Uterus (tissue), 4 donors: Measurements from ENCODE around the gene NR2F2. TPM values are rescaled to one million over a fixed set of nuclear protein-coding genes. Genes with fewer than 3 reads are reported as not detected.
A peak's percentile ranks its signal among the peaks of the same experiment; 100 is the strongest.

ENCODE experiments used
- DNase-seq, 2 donors: peaks; one replicate each; pipeline ENCODE4 v3.0.0-alpha.2; 2019 to 2020
- H3K27ac ChIP-seq, 2 donors: fragments of 200-600 bp; sonication (generic); 1 replicate in 1 of 2; 2 replicates in 1 of 2; pipeline ENCODE4 v1.5.1; 2016 to 2018
- H3K27me3 ChIP-seq, 2 donors: fragments of 200-600 bp; sonication (generic); one replicate each; pipeline ENCODE4 v1.5.1; 2018 to 2019; ENCODE audit warnings: control low read depth in 1 of 2
- H3K36me3 ChIP-seq, 2 donors: fragments of 200-600 bp; sonication (generic); one replicate each; pipeline ENCODE4 v1.5.1; 2019; ENCODE audit warnings: control low read depth in 1 of 2
- H3K4me1 ChIP-seq, 2 donors: fragments of 200-600 bp; sonication (generic); one replicate each; pipeline ENCODE4 v1.5.1; 2018 to 2019; ENCODE audit warnings: control low read depth in 1 of 2
- H3K4me3 ChIP-seq, 2 donors: fragments of 200-600 bp; sonication (generic); 1 replicate in 1 of 2; 2 replicates in 1 of 2; pipeline ENCODE4 v1.5.1; 2018 to 2019; ENCODE audit warnings: mild to moderate bottlenecking in 1 of 2
- H3K9me3 ChIP-seq, 2 donors: fragments of 200-600 bp; sonication (generic); one replicate each; pipeline ENCODE4 v1.5.1; 2019; ENCODE audit warnings: control low read depth in 1 of 2
- POLR2A ChIP-seq, 2 donors: fragments of 450-650 bp; IDR thresholded peaks; one replicate each; pipeline ENCODE4 v1.6.1; 2016; ENCODE audit warnings: antibody characterized with exemption in 2 of 2, mild to moderate bottlenecking in 1 of 2, moderate library complexity in 1 of 2
- intact Hi-C: fragments of 100-400 bp; cut with DNase I; formaldehyde crosslinking; loops from one replicate; pipeline ENCODE4 v1.15.1; 2023; ENCODE audit warnings: low total_unique reads
- total RNA-seq, 4 donors: library from RNA; depleted of rRNA in 3 of 4; stranded (reverse); fragments of >200 nt in 3 of 4; gene quantifications; one replicate each; pipeline versions ENCODE4 v1.1.0 to v1.2.4, GENCODE V29; 2014 to 2023
- TF ChIP-seq, protein P1 (sequence below), 4 experiments: fragments of 200-600 bp in 2 of 4; fragments of 450-650 bp in 2 of 4; sonication (generic) in 2 of 4; IDR thresholded peaks; one replicate each; pipeline ENCODE4 v1.5.1; 2016 to 2019; ENCODE audit warnings: antibody characterized with exemption in 4 of 4, mild to moderate bottlenecking in 2 of 4, moderate library complexity in 1 of 4
- donor health status: DM: yes; HTN: yes; CAD: no.

The NR2F2 gene
- total RNA-seq, 4 donors from 2014 or later: 23.6 to 255 (median 51.9) TPM

DNA sequence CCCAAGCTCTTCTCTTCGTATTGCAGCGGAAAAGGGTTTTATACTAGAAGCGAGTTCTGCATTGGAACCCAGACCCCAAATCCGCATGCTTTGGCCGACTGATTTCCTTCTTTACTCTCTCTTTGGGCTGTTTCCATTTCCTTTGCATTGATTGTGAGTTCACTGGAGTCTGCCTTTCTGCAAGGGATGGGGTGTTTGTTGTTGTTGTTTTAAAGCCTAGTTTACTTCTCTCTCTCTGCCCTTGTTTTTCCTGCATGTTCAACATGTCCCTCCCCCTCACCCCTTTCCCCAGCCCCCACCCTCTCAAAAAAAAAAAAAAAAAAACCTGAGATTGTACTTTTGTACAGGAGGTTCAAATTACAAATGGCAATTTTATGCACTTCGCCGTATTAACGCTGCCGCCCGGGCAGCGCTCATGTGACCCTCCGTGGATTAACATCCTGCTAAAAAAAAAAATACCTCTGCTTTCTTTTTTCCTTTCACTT, 2.2 kb downstream of the NR2F2 start:
- no peak for DNase-seq
- Histone ChIP-seq H3K4me1 (no peaks in the 10 kb centered on the region), H3K4me3 (peak overlapping the region; percentile 84 to 90), H3K36me3 (no peaks in the 10 kb centered on the region), H3K27me3 (no peaks in the 10 kb centered on the region), H3K27ac (peak overlapping the region; percentile 94 to 100), H3K9me3 (no peaks in the 10 kb centered on the region)
- intact Hi-C loops: no loop called here
- TF ChIP-seq POLR2A (IDR thresholded peaks at IDR 0.05): no peak
- TF ChIP-seq, protein P1, sequence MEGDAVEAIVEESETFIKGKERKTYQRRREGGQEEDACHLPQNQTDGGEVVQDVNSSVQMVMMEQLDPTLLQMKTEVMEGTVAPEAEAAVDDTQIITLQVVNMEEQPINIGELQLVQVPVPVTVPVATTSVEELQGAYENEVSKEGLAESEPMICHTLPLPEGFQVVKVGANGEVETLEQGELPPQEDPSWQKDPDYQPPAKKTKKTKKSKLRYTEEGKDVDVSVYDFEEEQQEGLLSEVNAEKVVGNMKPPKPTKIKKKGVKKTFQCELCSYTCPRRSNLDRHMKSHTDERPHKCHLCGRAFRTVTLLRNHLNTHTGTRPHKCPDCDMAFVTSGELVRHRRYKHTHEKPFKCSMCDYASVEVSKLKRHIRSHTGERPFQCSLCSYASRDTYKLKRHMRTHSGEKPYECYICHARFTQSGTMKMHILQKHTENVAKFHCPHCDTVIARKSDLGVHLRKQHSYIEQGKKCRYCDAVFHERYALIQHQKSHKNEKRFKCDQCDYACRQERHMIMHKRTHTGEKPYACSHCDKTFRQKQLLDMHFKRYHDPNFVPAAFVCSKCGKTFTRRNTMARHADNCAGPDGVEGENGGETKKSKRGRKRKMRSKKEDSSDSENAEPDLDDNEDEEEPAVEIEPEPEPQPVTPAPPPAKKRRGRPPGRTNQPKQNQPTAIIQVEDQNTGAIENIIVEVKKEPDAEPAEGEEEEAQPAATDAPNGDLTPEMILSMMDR (IDR thresholded peaks at IDR 0.05): no peak

DNA sequence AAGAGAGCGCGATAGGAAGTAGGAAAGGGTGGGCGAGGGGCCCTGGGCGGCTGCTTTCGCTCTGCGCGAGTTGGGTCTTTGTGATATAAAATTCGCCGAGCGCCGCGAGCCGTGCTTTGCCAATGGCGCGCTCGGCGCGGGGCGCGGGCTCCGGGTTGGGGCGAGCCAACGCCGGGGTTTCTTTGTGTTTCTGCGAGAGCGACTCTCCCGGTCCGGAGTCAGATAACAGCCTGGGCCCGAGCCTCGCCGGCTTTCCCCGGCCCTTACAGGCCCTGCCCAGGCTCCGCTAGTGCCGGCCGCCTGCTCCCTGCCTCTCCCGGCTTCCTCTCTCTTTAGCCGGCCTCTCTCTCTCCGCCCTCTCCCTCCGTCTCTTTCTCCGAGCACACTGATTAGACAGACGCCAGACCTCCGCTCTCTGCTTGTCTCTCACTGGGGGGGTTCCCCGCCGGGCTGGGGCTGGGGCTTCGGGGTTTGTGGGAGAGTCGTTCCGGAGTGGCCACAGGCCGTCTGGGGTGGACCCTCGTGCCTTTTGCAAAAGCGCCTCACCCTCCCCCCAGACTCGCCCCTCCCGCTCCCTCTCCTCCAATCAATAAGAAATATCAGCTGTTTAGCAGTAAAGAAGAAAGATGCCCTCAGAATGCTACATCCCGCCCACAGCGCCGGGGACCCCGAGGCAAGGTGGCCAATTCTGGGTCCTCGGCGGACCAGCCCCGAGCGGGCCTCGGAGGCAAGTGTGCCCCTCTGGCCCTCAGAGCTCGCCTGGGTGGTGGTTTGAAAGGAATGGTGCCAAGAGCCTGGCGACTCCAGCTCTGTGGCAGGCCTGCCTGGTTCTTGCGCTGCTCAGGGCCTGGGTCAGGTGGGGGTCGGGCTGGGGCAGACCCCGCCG, 2.9 kb downstream of the NR2F2 start:
- Histone ChIP-seq H3K27me3 (no peaks in the 10 kb centered on the region), H3K4me3 (peak overlapping the region; percentile 84 to 90), H3K36me3 (no peaks in the 10 kb centered on the region), H3K27ac (peak overlapping the region; percentile 94 to 100), H3K4me1 (no peaks in the 10 kb centered on the region), H3K9me3 (no peaks in the 10 kb centered on the region)
- TF ChIP-seq POLR2A (IDR thresholded peaks at IDR 0.05): no peak
- intact Hi-C loops: no loop called here
- DNase-seq: peak in 1 of 2 donors; percentile 31

DNA sequence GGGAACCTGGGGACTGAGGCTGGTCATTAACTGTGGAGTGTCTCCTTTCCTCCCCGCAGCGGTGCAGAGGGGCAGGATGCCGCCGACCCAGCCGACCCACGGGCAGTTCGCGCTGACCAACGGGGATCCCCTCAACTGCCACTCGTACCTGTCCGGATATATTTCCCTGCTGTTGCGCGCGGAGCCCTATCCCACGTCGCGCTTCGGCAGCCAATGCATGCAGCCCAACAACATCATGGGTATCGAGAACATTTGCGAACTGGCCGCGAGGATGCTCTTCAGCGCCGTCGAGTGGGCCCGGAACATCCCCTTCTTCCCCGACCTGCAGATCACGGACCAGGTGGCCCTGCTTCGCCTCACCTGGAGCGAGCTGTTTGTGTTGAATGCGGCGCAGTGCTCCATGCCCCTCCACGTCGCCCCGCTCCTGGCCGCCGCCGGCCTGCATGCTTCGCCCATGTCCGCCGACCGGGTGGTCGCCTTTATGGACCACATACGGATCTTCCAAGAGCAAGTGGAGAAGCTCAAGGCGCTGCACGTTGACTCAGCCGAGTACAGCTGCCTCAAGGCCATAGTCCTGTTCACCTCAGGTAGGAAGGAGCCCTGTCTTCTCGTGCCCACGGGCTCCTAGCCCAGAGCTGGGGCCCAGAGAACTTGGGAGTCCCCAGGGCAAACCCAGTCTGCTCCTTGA, 3.7 kb downstream of the NR2F2 start:
- peak in 1 of 2 donors; percentile 17 for DNase-seq
- peak overlapping the region; percentile 84 to 90 for H3K4me3 ChIP-seq

DNA sequence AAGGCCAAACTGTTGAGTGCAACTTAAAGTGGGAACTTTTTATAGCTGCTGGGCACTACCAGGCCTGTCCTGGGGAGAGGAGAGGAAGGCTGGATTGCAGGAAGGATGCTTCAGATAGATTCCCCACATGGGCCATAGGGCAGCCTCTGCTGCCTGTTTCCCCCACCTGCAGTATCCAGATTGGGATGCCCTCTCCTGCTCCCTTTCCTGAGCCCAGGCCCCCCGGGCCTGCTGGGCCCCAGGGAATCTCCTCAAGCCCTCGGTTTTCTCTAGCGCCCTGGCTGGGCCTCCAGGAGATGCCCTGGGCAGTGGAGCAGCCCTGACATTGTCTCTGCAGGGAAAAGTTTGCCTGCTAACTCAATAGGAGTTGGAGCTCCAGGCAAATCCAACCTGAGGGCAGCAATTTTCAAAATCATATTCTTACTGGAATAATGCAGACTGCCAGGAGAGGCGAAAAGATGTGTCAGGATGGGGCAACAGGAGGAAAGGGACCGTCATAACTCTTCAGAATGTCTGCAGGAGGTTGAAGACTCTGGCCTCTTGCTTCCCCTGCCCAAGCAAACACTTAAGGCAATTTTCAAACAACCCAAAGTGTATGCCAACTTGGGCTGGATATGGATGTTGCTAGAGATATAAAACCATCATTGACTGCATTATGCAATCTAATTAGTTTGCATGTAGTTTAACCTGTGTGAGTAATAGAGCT, 4.4 kb downstream of the NR2F2 start:
- H3K4me1 ChIP-seq: no peaks in the 10 kb centered on the region
- H3K36me3 ChIP-seq: no peaks in the 10 kb centered on the region
- H3K27me3 ChIP-seq: no peaks in the 10 kb centered on the region
- TF ChIP-seq, protein P1 (IDR thresholded peaks at IDR 0.05): no peak
- H3K9me3 ChIP-seq: no peaks in the 10 kb centered on the region
- DNase-seq: no peak
- peak overlapping the region; percentile 94 to 100 for H3K27ac ChIP-seq
- H3K4me3 ChIP-seq: peak overlapping the region; percentile 84 to 90
- intact Hi-C loops: no loop called here

More for the DNA sequence above, 3.7 kb downstream of the NR2F2 start:
- Histone ChIP-seq H3K9me3 (no peaks in the 10 kb centered on the region), H3K4me1 (no peaks in the 10 kb centered on the region), H3K27me3 (no peaks in the 10 kb centered on the region), H3K36me3 (no peaks in the 10 kb centered on the region), H3K27ac (peak overlapping the region; percentile 94 to 100)
- no peak for TF ChIP-seq POLR2A (IDR thresholded peaks at IDR 0.05)
- TF ChIP-seq, protein P1 (IDR thresholded peaks at IDR 0.05): no peak
- intact Hi-C loops: no loop called here

DNA sequence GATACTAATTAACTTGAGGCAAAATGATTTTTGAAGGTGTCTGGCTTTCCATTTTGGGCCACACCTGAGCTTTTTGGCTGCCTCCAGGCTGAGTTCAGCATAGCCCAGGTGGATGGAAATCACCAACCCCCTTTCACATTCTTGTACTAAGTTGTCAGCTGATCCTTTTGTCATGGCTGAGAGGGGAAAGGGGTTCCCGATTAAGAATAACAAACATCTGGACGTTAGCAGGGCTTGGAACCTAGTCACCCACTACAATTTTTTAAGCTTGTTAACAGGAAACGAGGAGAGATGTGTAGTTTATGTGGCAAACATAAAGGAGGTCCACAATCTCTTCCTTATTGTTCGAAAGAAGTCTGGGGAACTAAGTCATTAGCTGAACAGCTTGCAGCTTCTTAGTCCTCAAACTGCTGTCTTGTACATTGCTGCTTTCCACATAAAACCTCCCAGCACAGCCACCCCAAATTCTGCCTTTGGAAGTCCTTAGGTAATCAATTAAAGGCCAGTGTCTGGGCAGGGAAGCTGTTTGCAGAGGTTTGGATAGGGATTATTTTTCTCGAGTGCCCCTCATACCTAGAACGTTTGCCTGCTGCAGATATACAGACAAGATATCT, 5.0 kb downstream of the NR2F2 start:
- no peaks in the 10 kb centered on the region for H3K9me3 ChIP-seq
- TF ChIP-seq POLR2A (IDR thresholded peaks at IDR 0.05): no peak
- TF ChIP-seq, protein P1 (IDR thresholded peaks at IDR 0.05): no peak
- no peak for DNase-seq
- H3K27ac ChIP-seq: peak overlapping the region; percentile 94 to 100
- no peaks in the 10 kb centered on the region for H3K36me3 ChIP-seq
- intact Hi-C loops: no loop called here
- H3K4me3 ChIP-seq: peak overlapping the region; percentile 84 to 90
- no peaks in the 10 kb centered on the region for H3K4me1 ChIP-seq
- no peaks in the 10 kb centered on the region for H3K27me3 ChIP-seq
